IPS DF 6.9 (cell line): Measurements from ENCODE around the gene ZNF280A.
"Not testable (repeated sequence)": the region's sequence is repeated elsewhere in the genome, so short reads cannot be mapped to it uniquely, and the experiment has no call there.

ENCODE experiments used
- DNase-seq: peaks from one replicate; pipeline ENCODE4 v3.0.0-alpha.2; 2013; ENCODE audit warnings: low read depth, low spot score
- H3K27ac ChIP-seq: one replicate; pipeline ENCODE4 v1.5.1; 2013; ENCODE audit warnings: low read length, control low read depth
- H3K27me3 ChIP-seq: 2 replicates; pipeline ENCODE4 v1.6.1; 2013; ENCODE audit warnings: mild to moderate bottlenecking, low read length; ENCODE audit not compliant: control insufficient read depth, insufficient read depth
- H3K36me3 ChIP-seq: 2 replicates; pipeline ENCODE4 v1.6.1; 2013; ENCODE audit warnings: low read length; ENCODE audit not compliant: control insufficient read depth, insufficient read depth
- H3K4me1 ChIP-seq: 2 replicates; pipeline ENCODE4 v1.6.1; 2013; ENCODE audit warnings: low read length; ENCODE audit not compliant: control insufficient read depth, insufficient read depth
- H3K4me3 ChIP-seq: 2 replicates; pipeline ENCODE4 v1.5.1; 2013; ENCODE audit warnings: mild to moderate bottlenecking, low read length
- H3K9me3 ChIP-seq: 2 replicates; pipeline ENCODE4 v1.6.1; 2013; ENCODE audit warnings: low read length, inconsistent platforms; ENCODE audit not compliant: control insufficient read depth, insufficient read depth
- WGBS: extraction: QIAGEN DNeasy Blood & Tissue Kit; methylation state at CpG from one replicate; pipeline ENCODE4 v1.1.7; 2013; ENCODE audit warnings: mixed read lengths, missing lambda C conversion rate; ENCODE audit not compliant: insufficient read length, insufficient coverage; 5-methylcytosine and 5-hydroxymethylcytosine counted together

Gene ZNF280A

DNA sequence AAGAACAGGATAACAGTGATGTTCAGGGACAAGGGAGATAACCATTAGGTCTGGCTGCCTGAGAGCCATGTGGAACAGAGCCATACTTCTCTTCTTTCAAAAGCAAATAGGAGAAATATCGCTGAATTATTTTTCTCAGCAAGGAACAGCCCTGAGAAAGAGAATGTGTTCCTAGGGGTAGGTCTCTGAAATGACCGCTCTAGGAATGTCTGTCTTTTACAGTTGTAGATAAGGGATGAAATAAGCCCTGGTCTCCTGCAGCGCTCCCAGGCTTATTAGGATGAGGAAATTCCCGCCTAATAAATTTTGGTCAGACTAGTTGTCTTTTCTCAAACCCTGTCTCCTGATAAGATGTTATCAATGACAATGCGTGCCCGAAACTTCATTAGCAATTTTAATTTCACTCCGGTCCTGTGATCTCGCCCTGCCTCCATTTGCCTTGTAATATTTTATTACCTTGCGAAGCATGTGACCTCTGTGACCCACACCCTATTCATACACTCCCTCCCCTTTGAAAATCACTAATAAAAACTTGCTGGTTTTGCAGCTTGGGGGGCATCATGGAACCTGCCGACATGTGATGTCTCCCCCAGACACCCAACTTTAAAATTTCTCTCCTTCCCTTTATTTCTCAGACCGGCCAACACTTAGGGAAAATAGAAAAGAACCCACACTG lies 51.1 kb downstream of the ZNF280A start:
- not testable (repeated sequence) for H3K4me1 ChIP-seq, H3K27ac ChIP-seq, H3K9me3 ChIP-seq, H3K27me3 ChIP-seq, H3K36me3 ChIP-seq, H3K4me3 ChIP-seq, DNase-seq
- WGBS = no CpG with 5 or more reads among the region's 11 CpGs

DNA sequence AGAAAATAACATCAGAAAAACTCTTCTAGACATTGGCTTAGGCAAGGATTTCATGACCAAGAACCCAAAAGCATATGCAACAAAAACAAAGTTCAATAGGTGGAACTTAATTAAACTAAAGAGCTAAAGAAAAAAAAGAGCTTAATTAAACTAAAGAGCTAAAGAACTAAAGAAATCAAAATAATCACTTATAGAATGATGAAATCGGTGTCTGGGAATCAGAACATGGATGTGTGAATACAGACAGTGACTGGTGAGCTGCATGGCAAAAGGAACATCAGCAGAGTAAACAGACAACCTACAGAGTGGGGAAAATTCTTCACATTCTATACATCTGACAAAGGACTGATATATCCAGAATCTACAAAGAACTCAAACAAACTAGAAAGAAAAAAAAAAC lies 53.0 kb downstream of the ZNF280A start:
- Histone ChIP-seq H3K36me3 (no peaks in the 10 kb centered on the region), H3K4me1 (no peaks in the 10 kb centered on the region; the same call in 1 of the 2 replicates), H3K27ac (no peak overlapping the region), H3K9me3 (no peaks in the 10 kb centered on the region), H3K4me3 (no peak overlapping the region), H3K27me3 (peaks cover 1% of the 10 kb centered on the region; the same call in 1 of the 2 replicates)
- no CpG with 5 or more reads among the region's 1 CpG for WGBS
- DNase-seq = no peak

GRCh38 chr22:22465782-22466181 lies 54.3 kb downstream of the ZNF280A start:
- no CpG with 5 or more reads among the region's 1 CpG for WGBS
- no peak for DNase-seq
- H3K27me3 ChIP-seq = peaks cover 1% of the 10 kb centered on the region; the same call in 1 of the 2 replicates

GRCh38 chr22:22465094-22465602 lies 54.9 kb downstream of the ZNF280A start:
- peaks cover 1% of the 10 kb centered on the region; the same call in 1 of the 2 replicates for H3K27me3 ChIP-seq

More at GRCh38 chr22:22465782-22466181, 54.3 kb downstream of the ZNF280A start:
- H3K36me3 ChIP-seq = no peaks in the 10 kb centered on the region
- H3K4me3 ChIP-seq = no peak overlapping the region
- H3K27ac ChIP-seq = no peak overlapping the region
- no peaks in the 10 kb centered on the region; the same call in 1 of the 2 replicates for H3K4me1 ChIP-seq
- no peaks in the 10 kb centered on the region for H3K9me3 ChIP-seq

GRCh38 chr22:22464541-22465054 lies 55.5 kb downstream of the ZNF280A start:
- WGBS = no CpG with 5 or more reads among the region's 11 CpGs
- H3K4me1 ChIP-seq = no peaks in the 10 kb centered on the region; the same call in 1 of the 2 replicates
- DNase-seq = no peak
- no peak overlapping the region for H3K27ac ChIP-seq
- H3K9me3 ChIP-seq = peaks cover 2% of the 10 kb centered on the region; the same call in 1 of the 2 replicates
- H3K4me3 ChIP-seq = no peak overlapping the region
- peaks cover 1% of the 10 kb centered on the region; the same call in 1 of the 2 replicates for H3K27me3 ChIP-seq
- H3K36me3 ChIP-seq = no peaks in the 10 kb centered on the region

More at GRCh38 chr22:22465094-22465602, 54.9 kb downstream of the ZNF280A start:
- DNase-seq = no peak
- Histone ChIP-seq H3K27ac (no peak overlapping the region), H3K36me3 (no peaks in the 10 kb centered on the region), H3K4me1 (no peaks in the 10 kb centered on the region; the same call in 1 of the 2 replicates), H3K4me3 (no peak overlapping the region), H3K9me3 (no peaks in the 10 kb centered on the region)
- no CpG with 5 or more reads among the region's 7 CpGs for WGBS

DNA sequence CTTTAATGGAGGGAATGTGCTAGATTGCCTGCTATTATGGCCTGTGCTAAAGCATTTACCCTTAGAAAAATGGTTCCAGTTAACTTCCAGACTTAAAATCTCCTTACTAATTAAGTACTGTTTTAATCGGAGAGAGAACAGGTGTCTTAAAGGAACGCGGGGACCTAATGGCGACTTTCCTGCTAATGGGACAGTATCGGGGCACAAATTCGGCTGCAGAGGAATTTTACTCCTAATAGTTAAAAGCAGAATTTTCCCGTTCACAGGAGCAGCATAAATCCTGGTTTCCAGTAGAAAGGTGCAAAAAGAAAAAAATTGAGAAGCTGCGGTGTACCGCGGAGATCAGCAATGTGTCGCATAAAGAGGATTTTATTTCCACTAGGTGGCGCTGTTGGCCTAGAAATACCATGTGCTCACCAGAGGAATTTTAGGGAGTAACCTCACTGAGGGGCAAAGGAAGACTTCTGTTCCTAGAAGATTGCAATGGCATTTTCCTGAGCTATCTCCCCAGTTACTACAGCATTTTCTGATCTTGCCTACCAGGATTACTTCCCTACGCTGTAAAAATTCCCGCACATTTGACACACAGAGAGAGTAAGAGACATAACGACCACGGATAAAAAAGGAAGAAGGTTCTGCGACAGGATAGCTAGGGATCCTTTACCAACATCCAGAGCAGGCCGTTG lies 56.1 kb downstream of the ZNF280A start:
- Histone ChIP-seq H3K27ac (no peak overlapping the region), H3K36me3 (no peaks in the 10 kb centered on the region), H3K4me3 (no peak overlapping the region), H3K9me3 (peaks cover 7% of the 10 kb centered on the region), H3K27me3 (peaks cover 1% of the 10 kb centered on the region; the same call in 1 of the 2 replicates), H3K4me1 (no peaks in the 10 kb centered on the region; the same call in 1 of the 2 replicates)
- WGBS = no CpG with 5 or more reads among the region's 18 CpGs
- no peak for DNase-seq
